Heart right ventricle (tissue), 16 donors: ENCODE results near the gene UPP1. TPM values are rescaled to one million over a fixed set of nuclear protein-coding genes. Genes with fewer than 3 reads are reported as not detected.

Source experiments
- ATAC-seq, 8 donors: fragments of 200-7000 bp; cut with Tn5 transposase; one replicate each; pipeline ENCODE4 v1.9.1; 2020; ENCODE audit warnings: mild to moderate bottlenecking in 8 of 8, moderate library complexity in 8 of 8, moderate number of reproducible peaks in 1 of 8
- DNase-seq, 2 donors: peaks; one replicate each; pipeline ENCODE4 v3.0.0-alpha.2; 2020
- H3K27ac ChIP-seq, 10 donors: fragments of 200-600 bp; sonication (generic) in 2 of 10; one replicate each; pipeline versions ENCODE4 v1.5.0 to v1.8.0; 2020 to 2022; ENCODE audit warnings: mild to moderate bottlenecking in 3 of 10
- H3K27me3 ChIP-seq, 7 donors: fragments of 200-600 bp; one replicate each; pipeline ENCODE4 v1.8.0; 2021 to 2022; ENCODE audit warnings: mild to moderate bottlenecking in 2 of 7
- H3K36me3 ChIP-seq, 9 donors: fragments of 200-600 bp; sonication (generic) in 1 of 9; one replicate each; pipeline versions ENCODE4 v1.5.0 to v1.8.0; 2020 to 2022; ENCODE audit warnings: mild to moderate bottlenecking in 2 of 9
- H3K4me1 ChIP-seq, 9 donors: fragments of 200-600 bp; sonication (generic) in 1 of 9; one replicate each; pipeline versions ENCODE4 v1.5.0 to v1.8.0; 2020 to 2022; ENCODE audit warnings: mild to moderate bottlenecking in 4 of 9
- H3K4me3 ChIP-seq, 10 donors: fragments of 200-600 bp; sonication (generic) in 2 of 10; one replicate each; pipeline versions ENCODE4 v1.5.0 to v1.8.0; 2020 to 2022; ENCODE audit warnings: mild to moderate bottlenecking in 7 of 10, moderate library complexity in 2 of 10
- H3K9me3 ChIP-seq, 11 donors: fragments of 200-600 bp in 10 of 11; sonication (generic) in 2 of 11; one replicate each; pipeline versions ENCODE4 v1.5.0 to v1.8.0; 2013 to 2022; ENCODE audit warnings: mild to moderate bottlenecking in 2 of 11, control low read depth in 1 of 11, moderate library complexity in 1 of 11
- CTCF ChIP-seq, 9 donors: fragments of 200-600 bp; sonication (generic) in 2 of 9; IDR thresholded peaks; one replicate each; pipeline versions ENCODE4 v1.5.0 to v1.8.0; 2021 to 2022; ENCODE audit warnings: antibody characterized with exemption in 9 of 9, mild to moderate bottlenecking in 5 of 9, moderate library complexity in 1 of 9
- WGBS, 2 donors: extraction: QIAGEN DNeasy Blood & Tissue Kit; methylation state at CpG; one replicate each; pipeline ENCODE4 v1.1.7; 2013; ENCODE audit warnings: inconsistent platforms in 1 of 2; 5-methylcytosine and 5-hydroxymethylcytosine counted together
- intact Hi-C, 10 donors: fragments of 100-400 bp; cut with DNase I; formaldehyde crosslinking; loops; one replicate each; pipeline versions ENCODE4 v1.11.1 to v1.14.2; 2022
- polyA plus RNA-seq, 2 donors: library from polyadenylated mRNA; stranded (reverse); fragments of 200-250 nt; gene quantifications; one replicate each; pipeline ENCODE4 v1.2.3, GENCODE V29; 2013
- total RNA-seq, 10 donors: library from RNA; stranded (reverse); fragmentation: NEBNext Ultra II Directional in 3 of 10; extraction: Animal tissue kit (Norgen Biotek cat#: 25700) in 3 of 10; gene quantifications; one replicate each; pipeline versions ENCODE4 v1.2.1 to v1.2.4, GENCODE V29; 2021 to 2023
- donor health status: Arrhythmogenic right ventricular cardiomyopathy.
- donor health status: ischemic (EF 13 %, LVEDD 7.1; RV severe dilation, severe dysfunction).
- donor health status: healthy with polysubstance abuse.
- donor health status: DM: no; HTN: yes; CAD: no.
- donor health status: DM: no; HTN: no; CAD: no.
- donor health status: ischemic (EF 25% LVEDD 6.9; RV normal size, moderate dysfunction).
- donor health status: ischemic (EF 25% LVEDD 5.7; RV mildly dilated, moderate dysfunction).
- donor health status: healthy.
- donor health status: DM: yes; HTN: yes; CAD: no.
- donor health status: Ischemic cardiomyopathy.
- donor health status: ischemic (EF 35%, LVEDD 5.7; RV mildly dilated, moderate dysfunction).
- donor health status: nonischemic (EF 11% LVEDD 7.7; RV severe dilation, severe dysfunction).
- donor health status: DM: yes; HTN: yes; CAD: no.
- donor health status: PGD.
- donor health status: ischemic (EF 29% LVEDD 5.4; RV normal size, mild dysfunction).
- donor health status: nonischemic (EF 23%, LVEDD 6.1; RV moderate dilation, normal function).

The UPP1 gene
- total and polyA plus RNA-seq, 12 donors = 14.4 to 54.5 (median 18.8) TPM

- TF ChIP-seq CTCF (IDR thresholded peaks at IDR 0.05) = no peak
- Histone ChIP-seq H3K27ac (peak overlapping the region in 6 of 10 donors; percentile 3 to 97 (median 16)), H3K9me3 (no peaks in the 10 kb centered on the region), H3K27me3 (no peaks in the 10 kb centered on the region), H3K4me1 (peaks cover 2 to 62% (median 43%) of the 10 kb centered on the region in 9 donors), H3K4me3 (no peak overlapping the region), H3K36me3 (no peaks in the 10 kb centered on the region)
- intact Hi-C loops = loop anchor here in 4 of 10 donors (5.0 kb wide), 4 partner anchors 48 to 108 kb away; partner anchors contain the start of genes C7orf57 (in 2 of the 4) and HUS1 (in 2 of the 4)
- peak; percentile 40 to 63 for DNase-seq
- ATAC-seq = peak in 5 of 8 donors; percentile 12 to 52 (median 32)
- WGBS, 2 donors = 65 to 78% methylated on average over 9 of the region's 9 CpGs
Measured at GRCh38 chr7:48084727-48085432, 4.2 kb upstream of the UPP1 start.

GRCh38 chr7:48085433-48085791, 3.7 kb upstream of the UPP1 start:
- no peak for TF ChIP-seq CTCF (IDR thresholded peaks at IDR 0.05)
- H3K4me1 ChIP-seq = peaks cover 2 to 68% (median 48%) of the 10 kb centered on the region in 9 donors
- H3K4me3 ChIP-seq = no peak overlapping the region
- H3K27me3 ChIP-seq = no peaks in the 10 kb centered on the region
- intact Hi-C loops = loop anchor here in 4 of 10 donors (5.0 kb wide), 4 partner anchors 48 to 108 kb away; partner anchors contain the start of genes C7orf57 (in 2 of the 4) and HUS1 (in 2 of the 4)
- peaks cover 0 to 2% (median 0%) of the 10 kb centered on the region in 9 donors for H3K36me3 ChIP-seq
- peak overlapping the region in 6 of 10 donors; percentile 3 to 97 (median 16) for H3K27ac ChIP-seq
- ATAC-seq (no peak), DNase-seq (no peak)
- WGBS, 2 donors = 94 to 100% methylated on average over 1 of the region's 1 CpG
- H3K9me3 ChIP-seq = no peaks in the 10 kb centered on the region

GRCh38 chr7:48085942-48086341, 3.1 kb upstream of the UPP1 start:
- no peak for ATAC-seq
- H3K4me3 ChIP-seq = no peak overlapping the region
- TF ChIP-seq CTCF (IDR thresholded peaks at IDR 0.05) = no peak
- intact Hi-C loops = loop anchor here in 4 of 10 donors (5.0 kb wide), 4 partner anchors 49 to 109 kb away; partner anchors contain the start of genes C7orf57 (in 2 of the 4) and HUS1 (in 2 of the 4)
- no peaks in the 10 kb centered on the region for H3K27me3 ChIP-seq
- peaks cover 0 to 8% (median 0%) of the 10 kb centered on the region in 9 donors for H3K36me3 ChIP-seq
- no peaks in the 10 kb centered on the region for H3K9me3 ChIP-seq
- WGBS, 2 donors = 85 to 90% methylated on average over 1 of the region's 1 CpG
- peaks cover 2 to 73% (median 54%) of the 10 kb centered on the region in 9 donors for H3K4me1 ChIP-seq
- DNase-seq = no peak
- H3K27ac ChIP-seq = peak overlapping the region in 2 of 10 donors; percentile 15 to 97

- peaks cover 2 to 87% (median 59%) of the 10 kb centered on the region in 9 donors for H3K4me1 ChIP-seq
- peak overlapping the region in 8 of 10 donors; percentile 47 to 98 (median 96) for H3K27ac ChIP-seq
- no peaks in the 10 kb centered on the region for H3K27me3 ChIP-seq
- no peak for TF ChIP-seq CTCF (IDR thresholded peaks at IDR 0.05)
- no peaks in the 10 kb centered on the region for H3K9me3 ChIP-seq
- ATAC-seq = no peak
- H3K36me3 ChIP-seq = peaks cover 0 to 22% (median 0%) of the 10 kb centered on the region in 9 donors
- no peak for DNase-seq
- 80 to 90% methylated on average over 7 of the region's 7 CpGs for WGBS, 2 donors
- intact Hi-C loops = loop anchor here in 4 of 10 donors (5.0 kb wide), 4 partner anchors 50 to 110 kb away; partner anchors contain the start of genes C7orf57 (in 2 of the 4) and HUS1 (in 2 of the 4)
- no peak overlapping the region for H3K4me3 ChIP-seq
Measured at GRCh38 chr7:48087349-48087748, 1.7 kb upstream of the UPP1 start.
